GM04503 (cell line): ENCODE measurements around the gene NFKBIE.
A peak's percentile ranks its signal among the peaks of the same experiment; 100 is the strongest.
"Not testable (repeated sequence)": the region's sequence is repeated elsewhere in the genome, so short reads cannot be mapped to it uniquely, and the experiment has no call there.

Experiments
- DNase-seq: peaks from one replicate; pipeline ENCODE4 v3.0.0-alpha.2; 2012; ENCODE audit warnings: low read depth

The NFKBIE gene

GRCh38 chr6:44265007-44265721, at the start of gene NFKBIE:
TSS of gene NFKBIE (minus strand) at chr6:44265551. CDS start at chr6:44265346, 205 bp downstream.
- DNase-seq: peak; percentile 36

- not testable (repeated sequence) for DNase-seq
These were observed 49.3 kb upstream of the NFKBIE start for GRCh38 chr6:44314657-44315056.

GRCh38 chr6:44312901-44313788, 47.8 kb upstream of the NFKBIE start, which contains the start of gene AARS2:
TSS of gene AARS2 (minus strand) at chr6:44313347. CDS start at chr6:44313323, 24 bp downstream.
- peak; percentile 31 for DNase-seq

GRCh38 chr6:44311767-44312166, 46.4 kb upstream of the NFKBIE start:
- DNase-seq: no peak

- no peak for DNase-seq
These were observed 46.0 kb upstream of the NFKBIE start for GRCh38 chr6:44311304-44311703.

GRCh38 chr6:44310241-44310640, 44.9 kb upstream of the NFKBIE start:
- no peak for DNase-seq

GRCh38 chr6:44309631-44310030, 44.3 kb upstream of the NFKBIE start:
- no peak for DNase-seq

GRCh38 chr6:44309092-44309491, 43.7 kb upstream of the NFKBIE start:
- peak; percentile 92 for DNase-seq

- no peak for DNase-seq
These were observed 41.9 kb upstream of the NFKBIE start for GRCh38 chr6:44307217-44307616.

GRCh38 chr6:44306710-44307109, 41.4 kb upstream of the NFKBIE start:
- no peak for DNase-seq

- no peak for DNase-seq
These were observed 39.9 kb upstream of the NFKBIE start for GRCh38 chr6:44305200-44305725.

GRCh38 chr6:44304282-44305199, 39.2 kb upstream of the NFKBIE start:
- DNase-seq: no peak

GRCh38 chr6:44303842-44304241, 38.5 kb upstream of the NFKBIE start:
- DNase-seq: no peak

- DNase-seq: no peak
These were observed 37.5 kb upstream of the NFKBIE start for GRCh38 chr6:44302856-44303255.

- DNase-seq: no peak
These were observed 36.6 kb upstream of the NFKBIE start for GRCh38 chr6:44301782-44302564.

- no peak for DNase-seq
These were observed 35.8 kb upstream of the NFKBIE start for GRCh38 chr6:44301106-44301505.

GRCh38 chr6:44300292-44300823, 35.0 kb upstream of the NFKBIE start:
- no peak for DNase-seq

GRCh38 chr6:44298864-44299263, 33.5 kb upstream of the NFKBIE start:
- DNase-seq: no peak

- DNase-seq: no peak
These were observed 32.9 kb upstream of the NFKBIE start for GRCh38 chr6:44298055-44298803.
